ENCODE data around the gene SAP30BP. TPM values are rescaled to one million over a fixed set of nuclear protein-coding genes. Genes with fewer than 3 reads are reported as not detected.

The SAP30BP gene
- total RNA-seq, 4 donors from 2014 or later, result 50.3 to 81.3 (median 77.6) TPM

DNA sequence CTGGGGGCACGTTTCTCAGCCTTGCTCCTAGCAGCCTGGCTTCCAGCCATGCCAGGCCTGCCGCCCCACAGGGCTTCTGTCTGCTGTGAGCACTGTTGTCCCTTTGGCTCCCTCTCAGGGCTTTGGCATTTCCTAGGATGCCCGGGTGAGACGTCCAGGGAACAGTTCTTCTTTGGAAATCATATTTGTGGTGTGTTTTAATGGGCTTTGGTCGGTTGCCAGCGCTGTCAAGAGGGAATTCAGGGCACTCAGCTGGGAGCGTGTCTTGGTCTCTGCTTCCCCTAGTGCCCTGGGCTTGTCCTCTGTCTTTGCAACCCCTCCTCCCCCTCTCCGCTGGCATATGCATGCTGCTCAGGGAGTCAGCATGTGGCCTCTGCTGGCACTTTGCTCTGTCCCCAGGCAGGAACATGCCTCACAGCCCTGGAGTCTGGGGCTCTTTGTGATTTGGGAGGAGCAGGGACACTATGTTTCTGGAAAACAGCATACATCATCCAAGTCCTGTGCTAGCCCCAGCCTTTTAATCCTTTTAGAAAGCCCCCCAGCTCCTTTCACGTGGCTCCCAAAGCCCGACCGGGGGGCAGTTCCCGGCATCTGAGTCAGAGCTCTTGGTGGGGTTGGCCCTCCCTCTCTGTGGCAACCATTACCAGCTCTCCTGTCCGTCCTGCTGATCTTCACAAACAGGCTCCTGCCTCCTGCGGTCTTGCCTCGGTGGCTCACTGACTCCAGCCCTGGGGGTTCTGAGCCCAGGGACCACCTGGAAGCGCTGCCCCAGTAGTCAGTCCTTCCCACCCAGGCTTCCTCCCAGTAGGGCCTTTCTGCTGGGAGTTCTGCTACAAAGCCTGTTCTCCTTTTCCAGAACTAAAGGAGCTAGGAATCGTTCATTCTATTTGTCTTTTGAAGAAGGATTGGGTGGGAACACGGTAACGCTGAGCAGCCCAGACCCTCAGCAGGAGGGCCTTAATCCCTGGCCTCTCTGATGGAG, 26.7 kb downstream of the SAP30BP start:
- Histone ChIP-seq H3K4me1 (peaks cover 75 to 92% (median 87%) of the 10 kb centered on the region in 4 donors), H3K27me3 (no peaks in the 10 kb centered on the region), H3K4me3 (peak overlapping the region in 2 of 4 donors; percentile 0 to 15), H3K27ac (replicated peaks in 1 of 4) (peak overlapping the region; percentile 83 to 87 (median 86)), H3K9me3 (no peaks in the 10 kb centered on the region), H3K36me3 (peaks cover 0 to 57% (median 40%) of the 10 kb centered on the region in 4 donors)
- TF ChIP-seq EP300 (IDR thresholded peaks at IDR 0.05) (peak; percentile 72), POLR2AphosphoS5 (IDR thresholded peaks at IDR 0.05) (peak; percentile 74 to 76), POLR2A (IDR thresholded peaks at IDR 0.05; ENCODE audit: low read depth) (no peak)
- TF ChIP-seq, protein P1, sequence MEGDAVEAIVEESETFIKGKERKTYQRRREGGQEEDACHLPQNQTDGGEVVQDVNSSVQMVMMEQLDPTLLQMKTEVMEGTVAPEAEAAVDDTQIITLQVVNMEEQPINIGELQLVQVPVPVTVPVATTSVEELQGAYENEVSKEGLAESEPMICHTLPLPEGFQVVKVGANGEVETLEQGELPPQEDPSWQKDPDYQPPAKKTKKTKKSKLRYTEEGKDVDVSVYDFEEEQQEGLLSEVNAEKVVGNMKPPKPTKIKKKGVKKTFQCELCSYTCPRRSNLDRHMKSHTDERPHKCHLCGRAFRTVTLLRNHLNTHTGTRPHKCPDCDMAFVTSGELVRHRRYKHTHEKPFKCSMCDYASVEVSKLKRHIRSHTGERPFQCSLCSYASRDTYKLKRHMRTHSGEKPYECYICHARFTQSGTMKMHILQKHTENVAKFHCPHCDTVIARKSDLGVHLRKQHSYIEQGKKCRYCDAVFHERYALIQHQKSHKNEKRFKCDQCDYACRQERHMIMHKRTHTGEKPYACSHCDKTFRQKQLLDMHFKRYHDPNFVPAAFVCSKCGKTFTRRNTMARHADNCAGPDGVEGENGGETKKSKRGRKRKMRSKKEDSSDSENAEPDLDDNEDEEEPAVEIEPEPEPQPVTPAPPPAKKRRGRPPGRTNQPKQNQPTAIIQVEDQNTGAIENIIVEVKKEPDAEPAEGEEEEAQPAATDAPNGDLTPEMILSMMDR (IDR thresholded peaks at IDR 0.05), result peak in 1 of 3 experiments; percentile 20
- 50% methylated on average over 18 of the region's 19 CpGs for WGBS
- peak; percentile 93 for DNase-seq (ENCODE audit: extremely low spot score)
- intact Hi-C loops (cut with DNase I), result no loop called here

DNA sequence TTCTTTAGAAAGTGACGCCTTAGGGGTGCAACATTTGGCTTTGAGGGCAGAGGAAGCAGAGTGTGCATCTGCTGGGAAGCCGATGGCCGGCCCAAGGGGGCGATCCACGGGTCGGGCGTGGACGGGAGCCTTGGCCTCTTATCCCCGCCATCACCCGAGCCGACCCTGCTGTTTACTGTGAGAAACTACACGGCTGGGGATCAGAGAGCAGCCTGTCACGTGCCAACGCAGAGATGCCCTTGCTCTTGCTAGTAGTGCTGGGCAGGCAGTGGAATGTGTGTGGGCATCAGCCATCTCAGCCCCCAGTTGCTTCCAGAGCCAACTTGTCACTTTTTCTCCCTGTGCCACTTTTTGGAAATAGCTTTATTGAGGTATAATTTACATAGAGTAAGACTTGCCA, 27.4 kb downstream of the SAP30BP start:
- peak overlapping the region in 1 of 4 donors; percentile 15 for H3K4me3 ChIP-seq
- no peak for DNase-seq (ENCODE audit: extremely low spot score)
- intact Hi-C loops (cut with DNase I), result no loop called here
- TF ChIP-seq EP300 (IDR thresholded peaks at IDR 0.05) (no peak), POLR2A (IDR thresholded peaks at IDR 0.05; ENCODE audit: low read depth) (no peak), POLR2AphosphoS5 (IDR thresholded peaks at IDR 0.05) (no peak)
- TF ChIP-seq, protein P1 (IDR thresholded peaks at IDR 0.05), result no peak
- H3K9me3 ChIP-seq, result no peaks in the 10 kb centered on the region
- WGBS, result 77% methylated on average over 10 of the region's 14 CpGs
- H3K4me1 ChIP-seq, result peaks cover 77 to 92% (median 87%) of the 10 kb centered on the region in 4 donors
- no peaks in the 10 kb centered on the region for H3K27me3 ChIP-seq
- H3K27ac ChIP-seq (replicated peaks in 1 of 4), result peak overlapping the region; percentile 83 to 87 (median 86)
- H3K36me3 ChIP-seq, result peaks cover 0 to 58% (median 40%) of the 10 kb centered on the region in 4 donors

DNA sequence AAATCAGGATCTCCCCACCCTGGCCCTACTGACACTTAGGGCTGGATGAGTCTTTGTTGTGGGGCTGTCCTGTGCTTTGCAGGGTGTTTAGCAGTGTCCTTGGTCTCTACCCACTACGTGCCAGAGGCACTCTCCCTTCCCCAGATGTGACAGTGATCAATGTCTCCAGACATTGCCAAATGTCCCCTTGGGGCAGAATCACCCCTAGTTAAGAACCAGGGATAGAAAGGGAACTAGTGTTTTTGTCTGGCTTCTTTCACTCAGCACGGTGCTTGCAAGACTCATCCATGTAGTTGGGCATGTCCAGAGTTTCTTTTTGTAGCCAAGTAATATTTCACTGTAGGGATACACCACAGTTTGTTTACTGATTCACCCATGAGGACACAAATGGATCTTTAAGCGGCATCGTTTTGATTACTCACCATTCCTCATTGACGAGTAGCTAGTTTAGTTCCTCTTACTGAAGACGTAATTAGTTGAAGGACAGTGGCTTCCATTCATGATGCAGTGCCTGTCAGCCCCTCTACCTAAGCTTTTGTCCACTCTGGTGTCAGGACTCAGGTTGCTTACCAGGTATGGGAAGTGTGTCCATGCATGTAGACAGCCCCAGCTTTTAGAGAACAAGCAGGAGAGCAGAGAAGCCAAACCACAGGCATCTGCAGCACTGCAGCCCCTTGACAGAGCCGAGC, 28.1 kb downstream of the SAP30BP start:
- TF ChIP-seq, protein P1 (IDR thresholded peaks at IDR 0.05), result no peak
- TF ChIP-seq EP300 (IDR thresholded peaks at IDR 0.05) (no peak), POLR2AphosphoS5 (IDR thresholded peaks at IDR 0.05) (no peak), POLR2A (IDR thresholded peaks at IDR 0.05; ENCODE audit: low read depth) (no peak)
- Histone ChIP-seq H3K27me3 (no peaks in the 10 kb centered on the region), H3K27ac (replicated peaks in 1 of 4) (peak overlapping the region; percentile 83 to 87 (median 86)), H3K4me1 (peaks cover 82 to 95% (median 88%) of the 10 kb centered on the region in 4 donors), H3K4me3 (no peak overlapping the region), H3K9me3 (no peaks in the 10 kb centered on the region), H3K36me3 (peaks cover 0 to 65% (median 46%) of the 10 kb centered on the region in 4 donors)
- intact Hi-C loops (cut with DNase I), result no loop called here
- 84% methylated on average over 7 of the region's 7 CpGs for WGBS
- no peak for DNase-seq (ENCODE audit: extremely low spot score)

DNA sequence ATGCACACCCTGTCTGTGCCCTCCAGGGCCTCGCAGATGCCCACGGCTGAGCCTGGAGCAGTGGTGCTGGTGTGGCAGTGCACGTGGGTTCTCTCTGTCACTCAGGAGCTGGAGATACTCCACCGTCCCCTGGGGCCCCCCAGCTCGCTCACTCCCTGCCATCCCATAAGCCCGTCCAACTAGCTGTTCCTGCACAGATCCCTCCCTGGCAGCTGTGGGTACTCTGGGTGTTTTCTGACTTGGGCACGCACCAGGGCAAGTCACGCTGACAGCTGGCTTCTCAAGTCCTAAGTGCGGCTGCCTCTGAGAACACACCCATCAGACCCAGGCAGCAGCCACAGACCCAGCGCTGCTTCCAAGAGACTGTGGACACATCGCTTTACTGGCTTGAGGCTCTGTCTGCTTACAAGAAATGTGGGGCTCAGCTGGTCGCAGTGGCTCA, 28.7 kb downstream of the SAP30BP start:
- Histone ChIP-seq H3K27ac (replicated peaks in 1 of 4) (peak overlapping the region; percentile 83 to 87 (median 86)), H3K9me3 (no peaks in the 10 kb centered on the region), H3K36me3 (peaks cover 3 to 67% (median 49%) of the 10 kb centered on the region in 4 donors), H3K27me3 (no peaks in the 10 kb centered on the region), H3K4me1 (peaks cover 83 to 95% (median 90%) of the 10 kb centered on the region in 4 donors), H3K4me3 (no peak overlapping the region)
- TF ChIP-seq, protein P1 (IDR thresholded peaks at IDR 0.05), result no peak
- TF ChIP-seq POLR2AphosphoS5 (IDR thresholded peaks at IDR 0.05), result peak; percentile 17 to 44
- WGBS, result 94% methylated on average over 9 of the region's 12 CpGs
- intact Hi-C loops (cut with DNase I), result no loop called here
- DNase-seq (ENCODE audit: extremely low spot score), result no peak
